Right atrium auricular region (tissue), 2 donors: ENCODE data around the gene PAMR1. TPM values are rescaled to one million over a fixed set of nuclear protein-coding genes. Genes with fewer than 3 reads are reported as not detected.

Experiments used
- DNase-seq: peaks from one replicate; pipeline ENCODE4 v3.0.0-alpha.2; 2019; ENCODE audit warnings: low spot score
- H3K27ac ChIP-seq, 2 donors: fragments of 200-600 bp; sonication (generic); 1 replicate in 1 of 2; 2 replicates in 1 of 2; pipeline ENCODE4 v1.5.1; 2016 to 2019
- H3K27me3 ChIP-seq, 2 donors: fragments of 200-600 bp; sonication (generic); one replicate each; pipeline versions ENCODE4 v1.5.1 to v1.6.0; 2017 to 2019
- H3K36me3 ChIP-seq: fragments of 200-600 bp; sonication (generic); one replicate; pipeline ENCODE4 v1.5.1; 2016
- H3K4me1 ChIP-seq, 2 donors: fragments of 200-600 bp; sonication (generic); one replicate each; pipeline versions ENCODE4 v1.5.1 to v1.6.0; 2017 to 2019
- H3K4me3 ChIP-seq, 2 donors: fragments of 200-600 bp; sonication (generic); 1 replicate in 1 of 2; 2 replicates in 1 of 2; pipeline ENCODE4 v1.5.1; 2017 to 2019; ENCODE audit warnings: mild to moderate bottlenecking in 1 of 2, moderate library complexity in 1 of 2
- H3K9me3 ChIP-seq, 2 donors: fragments of 200-600 bp; sonication (generic); one replicate each; pipeline ENCODE4 v1.5.1; 2019
- CTCF ChIP-seq, 2 donors: fragments of 200-600 bp; sonication (generic); IDR thresholded peaks; one replicate each; pipeline ENCODE4 v1.5.1; 2019; ENCODE audit warnings: antibody characterized with exemption in 2 of 2
- total RNA-seq, 2 donors: library from RNA; depleted of rRNA; stranded (reverse); fragments of >200 nt; gene quantifications; one replicate each; pipeline ENCODE4 v1.1.0, GENCODE V29; 2016

PAMR1 gene
- total RNA-seq, 2 donors from 2014 or later, result 8.6 to 15.3 TPM

GRCh38 chr11:35412285-35412684, 113.1 kb downstream of the PAMR1 start:
- H3K27me3 ChIP-seq, result no peaks in the 10 kb centered on the region
- peak; percentile 21 to 51 for TF ChIP-seq CTCF (IDR thresholded peaks at IDR 0.05)
- H3K9me3 ChIP-seq, result no peaks in the 10 kb centered on the region
- DNase-seq, result no peak
- H3K4me3 ChIP-seq, result no peak overlapping the region
- H3K4me1 ChIP-seq, result no peaks in the 10 kb centered on the region
- no peaks in the 10 kb centered on the region for H3K36me3 ChIP-seq
- H3K27ac ChIP-seq, result no peak overlapping the region

- Histone ChIP-seq H3K27ac (no peak overlapping the region), H3K4me1 (no peaks in the 10 kb centered on the region), H3K9me3 (no peaks in the 10 kb centered on the region), H3K4me3 (no peak overlapping the region), H3K36me3 (no peaks in the 10 kb centered on the region), H3K27me3 (no peaks in the 10 kb centered on the region)
- no peak for TF ChIP-seq CTCF (IDR thresholded peaks at IDR 0.05)
- no peak for DNase-seq
These were observed 118.4 kb downstream of the PAMR1 start for GRCh38 chr11:35407041-35407440.

- Histone ChIP-seq H3K4me3 (no peak overlapping the region), H3K27me3 (no peaks in the 10 kb centered on the region), H3K4me1 (no peaks in the 10 kb centered on the region), H3K27ac (no peak overlapping the region), H3K36me3 (no peaks in the 10 kb centered on the region), H3K9me3 (no peaks in the 10 kb centered on the region)
- no peak for DNase-seq
- TF ChIP-seq CTCF (IDR thresholded peaks at IDR 0.05), result peak in 1 of 2 donors; percentile 60
These were observed 121.0 kb downstream of the PAMR1 start for GRCh38 chr11:35404388-35404775.

- Histone ChIP-seq H3K27ac (no peak overlapping the region), H3K27me3 (no peaks in the 10 kb centered on the region), H3K4me3 (no peak overlapping the region), H3K36me3 (no peaks in the 10 kb centered on the region), H3K9me3 (no peaks in the 10 kb centered on the region), H3K4me1 (no peaks in the 10 kb centered on the region)
- no peak for TF ChIP-seq CTCF (IDR thresholded peaks at IDR 0.05)
- no peak for DNase-seq
These were observed 121.5 kb downstream of the PAMR1 start for GRCh38 chr11:35403765-35404387.

GRCh38 chr11:35402751-35403660, 122.4 kb downstream of the PAMR1 start:
- no peaks in the 10 kb centered on the region for H3K27me3 ChIP-seq
- no peak overlapping the region for H3K4me3 ChIP-seq
- H3K9me3 ChIP-seq, result no peaks in the 10 kb centered on the region
- H3K36me3 ChIP-seq, result no peaks in the 10 kb centered on the region
- no peak overlapping the region for H3K27ac ChIP-seq
- no peaks in the 10 kb centered on the region for H3K4me1 ChIP-seq
- DNase-seq, result no peak
- no peak for TF ChIP-seq CTCF (IDR thresholded peaks at IDR 0.05)
